ENCODE measurements around the gene FAM222B. TPM values are rescaled to one million over a fixed set of nuclear protein-coding genes. Genes with fewer than 3 reads are reported as not detected.

The FAM222B gene
- total RNA-seq, 1 experiment from 2014 or later = 4.8 TPM

- ChIA-PET CTCF (no interaction called here), POLR2A (ENCODE audit: unreplicated experiment) (no interaction called here)
- BruUV-seq (replicated peaks) = no TSS peak
- Histone ChIP-seq H3K4me2 (ENCODE audit: low read length) (no peak overlapping the region), H3K79me2 (ENCODE audit: low read length) (peaks cover 6% of the 10 kb centered on the region; the same call in 1 of the 2 replicates), H3K36me3 (ENCODE audit: low read depth, low read length) (peaks cover 5% of the 10 kb centered on the region; the same call in 1 of the 2 replicates), H2AFZ (ENCODE audit: low read length) (no peak overlapping the region), H3K4me1 (ENCODE audit: insufficient read depth, low read length) (peaks cover 14% of the 10 kb centered on the region), H3K27me3 (ENCODE audit: low read length) (no peaks in the 10 kb centered on the region), H3K4me3 (ENCODE audit: low read length) (no peak overlapping the region), H3K9ac (ENCODE audit: low read length) (no peak overlapping the region), H3K9me3 (ENCODE audit: low read length) (no peaks in the 10 kb centered on the region), H3K27ac (ENCODE audit: low read length) (no peak overlapping the region), H3F3A (ENCODE audit: low read length, unreplicated experiment) (no peaks in the 10 kb centered on the region), H3K9me2 (replicated peaks; ENCODE audit: low read length) (no peaks in the 10 kb centered on the region), H4K20me1 (ENCODE audit: low read length) (no peaks in the 10 kb centered on the region)
- no peak for TF ChIP-seq EZH2 (IDR thresholded peaks at IDR 0.05; ENCODE audit: low read length, unreplicated experiment)
- no peak for TF ChIP-seq CTCF (conservative IDR thresholded peaks at IDR 0.05; ENCODE audit: low read depth, low read length)
- TF ChIP-seq EZH2phosphoT487 (IDR thresholded peaks at IDR 0.05; ENCODE audit: borderline replicate concordance, low read length) = no peak
- DNase-seq (no peak), ATAC-seq (no peak)
- intact Hi-C loops (cut with micrococcal nuclease) = no loop called here
Measured at GRCh38 chr17:28765038-28765437, 77.6 kb downstream of the FAM222B start.

- no TSS peak for BruUV-seq (replicated peaks)
- Histone ChIP-seq H3K79me2 (ENCODE audit: low read length) (peaks cover 6% of the 10 kb centered on the region; the same call in 1 of the 2 replicates), H3K4me3 (ENCODE audit: low read length) (no peak overlapping the region), H4K20me1 (ENCODE audit: low read length) (no peaks in the 10 kb centered on the region), H3K27me3 (ENCODE audit: low read length) (no peaks in the 10 kb centered on the region), H2AFZ (ENCODE audit: low read length) (no peak overlapping the region), H3K9me2 (replicated peaks; ENCODE audit: low read length) (no peaks in the 10 kb centered on the region), H3K27ac (ENCODE audit: low read length) (no peak overlapping the region), H3K9ac (ENCODE audit: low read length) (no peak overlapping the region), H3K9me3 (ENCODE audit: low read length) (no peaks in the 10 kb centered on the region), H3K4me1 (ENCODE audit: insufficient read depth, low read length) (peaks cover 14% of the 10 kb centered on the region), H3K4me2 (ENCODE audit: low read length) (no peak overlapping the region), H3F3A (ENCODE audit: low read length, unreplicated experiment) (no peaks in the 10 kb centered on the region), H3K36me3 (ENCODE audit: low read depth, low read length) (peaks cover 10% of the 10 kb centered on the region)
- intact Hi-C loops (cut with micrococcal nuclease) = loop anchor here (5.0 kb wide), 1 partner anchor 43 kb away; no protein-coding TSS in a partner anchor
- ATAC-seq (no peak; the same call in 1 of the 2 replicates), DNase-seq (peak; percentile 85)
- POLR2A ChIA-PET (ENCODE audit: unreplicated experiment) = interaction anchor here (0.5 to 0.6 kb wide), 2 partner anchors 102 to 182 kb away, joined by 3 to 6 read pairs; no protein-coding TSS in a partner anchor
- CTCF ChIA-PET = interaction anchor here (0.6 to 1.6 kb wide), 9 partner anchors 37 to 169 kb away, joined by 3 to 15 read pairs (median 7); partner anchors contain the start of genes FAM222B and TLCD1
- TF ChIP-seq EZH2phosphoT487 (IDR thresholded peaks at IDR 0.05; ENCODE audit: borderline replicate concordance, low read length) (no peak), EZH2 (IDR thresholded peaks at IDR 0.05; ENCODE audit: low read length, unreplicated experiment) (no peak), CTCF (conservative IDR thresholded peaks at IDR 0.05; ENCODE audit: low read depth, low read length) (peak; percentile 86)
Measured at GRCh38 chr17:28763804-28764266, 78.8 kb downstream of the FAM222B start.

All from PC-3 (cell line).